ENCODE measurements around the gene XCR1. TPM values are rescaled to one million over a fixed set of nuclear protein-coding genes. Genes with fewer than 3 reads are reported as not detected.
"Not testable (repeated sequence)": the region's sequence is repeated elsewhere in the genome, so short reads cannot be mapped to it uniquely, and the experiment has no call there.

The XCR1 gene
- total RNA-seq, 2 experiments from 2014 or later, result not detected

- H3K9me2 ChIP-seq (ENCODE audit: insufficient read depth, low read length); BruUV-seq (replicated peaks); H2AFZ ChIP-seq (ENCODE audit: low read length); H3K4me3 ChIP-seq (ENCODE audit: low read depth, low read length, poor library complexity, severe bottlenecking); H3K9me3 ChIP-seq (ENCODE audit: low read length); CTCF ChIA-PET (ENCODE audit: unreplicated experiment); H3K4me2 ChIP-seq (ENCODE audit: low read length); POLR2A ChIA-PET; intact Hi-C loops (cut with micrococcal nuclease; ENCODE audit: unreplicated experiment); H3K36me3 ChIP-seq (ENCODE audit: insufficient read depth, low read length); H3K4me1 ChIP-seq (ENCODE audit: insufficient read depth, low read length, poor library complexity, severe bottlenecking); DNase-seq (ENCODE audit: low spot score); H3K27ac ChIP-seq (ENCODE audit: low read depth, low read length, poor library complexity, severe bottlenecking); H3K79me2 ChIP-seq (ENCODE audit: insufficient read depth, low read depth, low read length); H4K20me1 ChIP-seq (ENCODE audit: insufficient read depth, low read length): not testable (repeated sequence)
Observed at GRCh38 chr3:46053265-46053664, 26.0 kb upstream of the XCR1 start.

- no peak for DNase-seq (ENCODE audit: low spot score)
- H2AFZ ChIP-seq (ENCODE audit: low read length), result no peak overlapping the region
- no TSS peak for BruUV-seq (replicated peaks)
- no peaks in the 10 kb centered on the region for H4K20me1 ChIP-seq (ENCODE audit: insufficient read depth, low read length)
- H3K9me2 ChIP-seq (ENCODE audit: insufficient read depth, low read length), result no peaks in the 10 kb centered on the region
- no peak overlapping the region for H3K4me2 ChIP-seq (ENCODE audit: low read length)
- no peaks in the 10 kb centered on the region for H3K79me2 ChIP-seq (ENCODE audit: insufficient read depth, low read depth, low read length)
- no peaks in the 10 kb centered on the region for H3K4me1 ChIP-seq (ENCODE audit: insufficient read depth, low read length, poor library complexity, severe bottlenecking)
- CTCF ChIA-PET (ENCODE audit: unreplicated experiment), result no interaction called here
- H3K4me3 ChIP-seq (ENCODE audit: low read depth, low read length, poor library complexity, severe bottlenecking), result no peak overlapping the region
- intact Hi-C loops (cut with micrococcal nuclease; ENCODE audit: unreplicated experiment), result no loop called here
- no peak overlapping the region for H3K27ac ChIP-seq (ENCODE audit: low read depth, low read length, poor library complexity, severe bottlenecking)
- no peaks in the 10 kb centered on the region for H3K9me3 ChIP-seq (ENCODE audit: low read length)
- POLR2A ChIA-PET, result no interaction called here
- H3K36me3 ChIP-seq (ENCODE audit: insufficient read depth, low read length), result no peaks in the 10 kb centered on the region
- TF ChIP-seq CTCF (conservative IDR thresholded peaks at IDR 0.05; ENCODE audit: low read length), result no peak
Observed at GRCh38 chr3:46052531-46052930, 25.2 kb upstream of the XCR1 start.

- H3K4me3 ChIP-seq (ENCODE audit: low read depth, low read length, poor library complexity, severe bottlenecking), result no peak overlapping the region
- CTCF ChIA-PET (ENCODE audit: unreplicated experiment), result no interaction called here
- H3K4me2 ChIP-seq (ENCODE audit: low read length), result no peak overlapping the region
- intact Hi-C loops (cut with micrococcal nuclease; ENCODE audit: unreplicated experiment), result no loop called here
- no peaks in the 10 kb centered on the region for H3K4me1 ChIP-seq (ENCODE audit: insufficient read depth, low read length, poor library complexity, severe bottlenecking)
- POLR2A ChIA-PET, result no interaction called here
- no peaks in the 10 kb centered on the region for H3K36me3 ChIP-seq (ENCODE audit: insufficient read depth, low read length)
- no TSS peak for BruUV-seq (replicated peaks)
- H4K20me1 ChIP-seq (ENCODE audit: insufficient read depth, low read length), result no peaks in the 10 kb centered on the region
- H3K9me3 ChIP-seq (ENCODE audit: low read length), result no peaks in the 10 kb centered on the region
- no peak overlapping the region for H2AFZ ChIP-seq (ENCODE audit: low read length)
- H3K79me2 ChIP-seq (ENCODE audit: insufficient read depth, low read depth, low read length), result no peaks in the 10 kb centered on the region
- TF ChIP-seq EZH2phosphoT487 (IDR thresholded peaks at IDR 0.05; ENCODE audit: borderline replicate concordance, low read depth, low read length), result no peak
- no peak for TF ChIP-seq CTCF (conservative IDR thresholded peaks at IDR 0.05; ENCODE audit: low read length)
- no peak for DNase-seq (ENCODE audit: low spot score)
- H3K9me2 ChIP-seq (ENCODE audit: insufficient read depth, low read length), result no peaks in the 10 kb centered on the region
- no peak overlapping the region for H3K27ac ChIP-seq (ENCODE audit: low read depth, low read length, poor library complexity, severe bottlenecking)
Observed at GRCh38 chr3:46049093-46049492, 21.8 kb upstream of the XCR1 start.

- H3K9me3 ChIP-seq (ENCODE audit: low read length); intact Hi-C loops (cut with micrococcal nuclease; ENCODE audit: unreplicated experiment); H3K4me1 ChIP-seq (ENCODE audit: insufficient read depth, low read length, poor library complexity, severe bottlenecking); H4K20me1 ChIP-seq (ENCODE audit: insufficient read depth, low read length); H3K79me2 ChIP-seq (ENCODE audit: insufficient read depth, low read depth, low read length); H3K4me2 ChIP-seq (ENCODE audit: low read length); H3K4me3 ChIP-seq (ENCODE audit: low read depth, low read length, poor library complexity, severe bottlenecking); H3K36me3 ChIP-seq (ENCODE audit: insufficient read depth, low read length); CTCF ChIA-PET (ENCODE audit: unreplicated experiment); BruUV-seq (replicated peaks); H3K9me2 ChIP-seq (ENCODE audit: insufficient read depth, low read length); DNase-seq (ENCODE audit: low spot score); H3K27ac ChIP-seq (ENCODE audit: low read depth, low read length, poor library complexity, severe bottlenecking); H2AFZ ChIP-seq (ENCODE audit: low read length): not testable (repeated sequence)
- POLR2A ChIA-PET, result interaction anchor here (0.7 kb wide), 1 partner anchor 12 kb away, joined by 3 read pairs; no protein-coding TSS in a partner anchor
Observed at GRCh38 chr3:46046231-46046630, 18.9 kb upstream of the XCR1 start.
